B cell (primary cell): Measurements from ENCODE around the gene TET2.

ENCODE experiments used
- CTCF ChIP-seq: fragments of 200-600 bp; IDR thresholded peaks from one replicate; pipeline ENCODE4 v1.8.0; 2022; ENCODE audit warnings: antibody characterized with exemption, mild to moderate bottlenecking
- EZH2 ChIP-seq: IDR thresholded peaks from 2 replicates; pipeline ENCODE4 v1.6.1; 2012; ENCODE audit warnings: borderline replicate concordance, low read depth, mild to moderate bottlenecking, moderate library complexity, low read length; ENCODE audit not compliant: insufficient read depth, poor library complexity, severe bottlenecking

GRCh38 chr4:105288121-105288520 lies 141.4 kb downstream of the TET2 start:
- no peak for TF ChIP-seq CTCF
- no peak for TF ChIP-seq EZH2
